HepG2 (cell line): Measurements from ENCODE around the gene KIF26B. TPM values are rescaled to one million over a fixed set of nuclear protein-coding genes. Genes with fewer than 3 reads are reported as not detected.

ENCODE experiments used
- ATAC-seq: fragments of 200-7000 bp; cut with Tn5 transposase; 3 replicates; pipeline ENCODE4 v1.9.1; 2020; ENCODE audit warnings: mild to moderate bottlenecking, moderate library complexity
- BruUV-seq: library from RNA; stranded (reverse); fragments of 400-500 nt; replicated peaks from 2 replicates; lab custom pipeline; 2021; lab: Mats Ljungman, UMichigan
- CTCF ChIA-PET: fragments of 300-600 bp; formaldehyde crosslinking; extraction: SDS; loops from one replicate; lab custom pipeline; 2021; ENCODE audit warnings: low total read pairs, inconsistent platforms, low intra/inter-chr PET ratio; lab: Yijun Ruan, JAX
- POLR2A ChIA-PET: fragments of 350-600 bp; sonication (Branson Sonifier 250); formaldehyde crosslinking; loops from one replicate; lab custom pipeline; 2020; ENCODE audit warnings: antibody characterized with exemption, inconsistent platforms; lab: Yijun Ruan, JAX
- DNase-seq: peaks from one replicate; pipeline ENCODE4 v3.0.0-alpha.2; 2015; ENCODE audit warnings: low spot score
- FAIRE-seq: peaks from 3 replicates; lab custom pipeline; 2011; peaks lifted over from hg19 to GRCh38; lab: Jason Lieb, UNC
- H2AFZ ChIP-seq: one replicate; pipeline ENCODE4 v1.6.1; 2011; ENCODE audit warnings: low read length, inconsistent platforms
- H3K27ac ChIP-seq: fragments of 300-600 bp; 3 replicates; pipeline ENCODE4 v1.8.0; 2011; ENCODE audit warnings: mixed run types, mild to moderate bottlenecking, mixed read lengths, low read length, inconsistent platforms; ENCODE audit not compliant: insufficient read depth; ENCODE audit errors: extremely low read length
- H3K27me3 ChIP-seq, 2 experiments: fragments of 200-600 bp in 1 of 2; 2 replicates in 1 of 2; 3 replicates in 1 of 2; pipeline versions ENCODE4 v1.6.0 to v1.8.0; 2011; ENCODE audit warnings: low read length in 2 of 2, mild to moderate bottlenecking in 2 of 2, moderate library complexity in 2 of 2, inconsistent platforms in 1 of 2; ENCODE audit not compliant: insufficient read depth in 2 of 2, control insufficient read depth in 1 of 2
- H3K36me3 ChIP-seq, 2 experiments: fragments of 200-600 bp in 1 of 2; replicated peaks in 1 of 2; 2 replicates in 1 of 2; 3 replicates in 1 of 2; pipeline versions ENCODE4 v1.5.1 to v1.8.0; 2011; ENCODE audit warnings: low read length in 2 of 2, inconsistent platforms in 1 of 2; ENCODE audit not compliant: insufficient read depth in 2 of 2, control insufficient read depth in 1 of 2
- H3K4me1 ChIP-seq: 2 replicates; pipeline ENCODE4 v1.5.1; 2012; ENCODE audit warnings: low read length, inconsistent platforms; ENCODE audit not compliant: insufficient read depth
- H3K4me2 ChIP-seq: 2 replicates; pipeline ENCODE4 v1.6.0; 2011; ENCODE audit warnings: low read depth, low read length, inconsistent platforms
- H3K4me3 ChIP-seq, 3 experiments: fragments of 200-600 bp in 1 of 3; sonication (generic), shearing (Covaris generic) in 1 of 3; replicated peaks in 1 of 3; 2 replicates each; pipeline ENCODE4 v1.5.1; 2011 to 2016; ENCODE audit warnings: low read length in 3 of 3, inconsistent platforms in 2 of 3, low read depth in 2 of 3, mild to moderate bottlenecking in 2 of 3, control low read depth in 1 of 3, mixed read lengths in 1 of 3; ENCODE audit not compliant: insufficient read depth in 1 of 3
- H3K79me2 ChIP-seq: one replicate; pipeline ENCODE4 v1.6.1; 2011; ENCODE audit warnings: low read length, inconsistent platforms; ENCODE audit not compliant: insufficient read depth
- H3K9ac ChIP-seq: 2 replicates; pipeline ENCODE4 v1.6.0; 2011; ENCODE audit warnings: mild to moderate bottlenecking, low read depth, low read length, inconsistent platforms; ENCODE audit not compliant: insufficient read depth
- H3K9me3 ChIP-seq: 2 replicates; pipeline ENCODE4 v1.5.1; 2012; ENCODE audit warnings: mild to moderate bottlenecking, low read length
- H4K20me1 ChIP-seq: 2 replicates; pipeline ENCODE4 v1.6.0; 2011; ENCODE audit warnings: inconsistent platforms, mild to moderate bottlenecking, low read length, moderate library complexity; ENCODE audit not compliant: insufficient read depth
- AGO1 ChIP-seq: fragments of 200-400 bp; formaldehyde crosslinking; IDR thresholded peaks from 2 replicates; pipeline ENCODE4 v1.6.1; 2017; ENCODE audit warnings: mild to moderate bottlenecking, low read depth, low read length, moderate library complexity; ENCODE audit not compliant: poor library complexity, severe bottlenecking
- GLI4 ChIP-seq: sonication (generic); formaldehyde crosslinking; IDR thresholded peaks from 2 replicates; pipeline ENCODE4 v1.5.1; 2020; ENCODE audit warnings: missing genetic modification reagents, mild to moderate bottlenecking, moderate library complexity, borderline replicate concordance
- HNF4A ChIP-seq: sonication (generic); formaldehyde crosslinking; IDR thresholded peaks from 2 replicates; pipeline ENCODE4 v1.4.0; 2020; ENCODE audit warnings: missing genetic modification reagents
- KDM4B ChIP-seq: sonication (generic); formaldehyde crosslinking; IDR thresholded peaks from 2 replicates; pipeline ENCODE4 v1.4.0; 2020; ENCODE audit warnings: missing genetic modification reagents
- TSC22D2 ChIP-seq: sonication (generic); formaldehyde crosslinking; IDR thresholded peaks from 2 replicates; pipeline ENCODE4 v1.5.1; 2020; ENCODE audit warnings: missing genetic modification reagents, mild to moderate bottlenecking, borderline replicate concordance
- U2AF2 ChIP-seq: fragments of 200-400 bp; formaldehyde crosslinking; IDR thresholded peaks from 2 replicates; pipeline ENCODE4 v1.6.1; 2017; ENCODE audit warnings: low read depth, mild to moderate bottlenecking, low read length
- XRCC5 ChIP-seq: fragments of 200-400 bp; formaldehyde crosslinking; optimal IDR thresholded peaks from 2 replicates; pipeline ENCODE3; 2017; ENCODE audit warnings: mild to moderate bottlenecking, low read length
- ZFP62 ChIP-seq: sonication (generic); formaldehyde crosslinking; IDR thresholded peaks from 2 replicates; pipeline ENCODE4 v1.4.0; 2020; ENCODE audit warnings: missing genetic modification reagents
- ZNF333 ChIP-seq: sonication (generic); formaldehyde crosslinking; IDR thresholded peaks from 2 replicates; pipeline ENCODE4 v1.4.0; 2020; ENCODE audit warnings: mild to moderate bottlenecking, missing genetic modification reagents, borderline replicate concordance
- ZNF383 ChIP-seq: sonication (generic); formaldehyde crosslinking; IDR thresholded peaks from 2 replicates; pipeline ENCODE4 v1.4.0; 2020; ENCODE audit warnings: missing genetic modification reagents, mild to moderate bottlenecking, borderline replicate concordance
- ZNF615 ChIP-seq: sonication (generic); formaldehyde crosslinking; IDR thresholded peaks from 2 replicates; pipeline ENCODE4 v1.5.0; 2020; ENCODE audit warnings: mild to moderate bottlenecking, missing genetic modification reagents, borderline replicate concordance
- ZNF713 ChIP-seq: sonication (generic); formaldehyde crosslinking; IDR thresholded peaks from 2 replicates; pipeline ENCODE4 v1.4.0; 2020; ENCODE audit warnings: mild to moderate bottlenecking, missing genetic modification reagents
- ZNF841 ChIP-seq: sonication (generic); formaldehyde crosslinking; IDR thresholded peaks from 2 replicates; pipeline ENCODE4 v1.8.1; 2023; ENCODE audit warnings: missing genetic modification reagents, borderline replicate concordance
- WGBS: methylation state at CpG from one replicate; pipeline ENCODE4 v1.1.6; 2017; ENCODE audit warnings: low lambda C conversion rate; 5-methylcytosine and 5-hydroxymethylcytosine counted together
- in situ Hi-C: cut with HindIII; loops from 2 replicates; pipeline ENCODE4 v1.10.0; 2017; ENCODE audit warnings: low pct_unique_long_range_greater_than_20kb; ENCODE audit not compliant: extremely low pct_ligation_motif_present
- intact Hi-C: fragments of 100-400 bp; cut with micrococcal nuclease; formaldehyde crosslinking; loops from one replicate; pipeline ENCODE4 v1.10.0; 2022; ENCODE audit not compliant: unreplicated experiment
- polyA plus RNA-seq, 8 experiments: library from polyadenylated mRNA; depleted of rRNA in 3 of 8; stranded (reverse) in 7 of 8; unstranded in 1 of 8; fragments of >200 nt; fragmentation: Illumina TruSeq in 4 of 8; extraction: Trizol in 4 of 8; gene quantifications; 2 replicates each; pipeline versions ENCODE4 v1.2.1 to v1.2.3, GENCODE V29; 2011 to 2016; ENCODE audit warnings: low read depth in 4 of 8, missing spikeins in 1 of 8, mixed read lengths in 1 of 8; ENCODE audit not compliant: insufficient read depth in 1 of 8
- total RNA-seq, 5 experiments: library from RNA; depleted of rRNA; stranded (reverse); fragments of >200 nt; fragmentation: Illumina TruSeq; extraction: Trizol; gene quantifications; 2 replicates each; pipeline ENCODE4 v1.2.3, GENCODE V29; 2016; ENCODE audit warnings: low read depth in 1 of 5
- TF ChIP-seq, protein P1 (sequence below): sonication (generic); formaldehyde crosslinking; IDR thresholded peaks from 2 replicates; pipeline ENCODE4 v1.4.0; 2020; ENCODE audit warnings: low read depth, mild to moderate bottlenecking, missing genetic modification reagents
- TF ChIP-seq, protein P2 (sequence below): sonication (generic); formaldehyde crosslinking; IDR thresholded peaks from 2 replicates; pipeline ENCODE4 v1.5.0; 2020; ENCODE audit warnings: mild to moderate bottlenecking, missing genetic modification reagents
- TF ChIP-seq, protein P3 (sequence below): sonication (generic); formaldehyde crosslinking; IDR thresholded peaks from 2 replicates; pipeline ENCODE4 v1.8.1; 2022; ENCODE audit warnings: low read depth, mild to moderate bottlenecking, missing genetic modification reagents
- TF ChIP-seq, protein P4 (sequence below): sonication (generic); formaldehyde crosslinking; IDR thresholded peaks from 2 replicates; pipeline ENCODE4 v1.5.0; 2020; ENCODE audit warnings: missing genetic modification reagents

Gene KIF26B
- total and polyA plus RNA-seq, 2 of the 13 experiments (the other 11 are each of a cell fraction or from before 2014, with no cell fraction given), result 0.08 to 0.09 TPM

DNA sequence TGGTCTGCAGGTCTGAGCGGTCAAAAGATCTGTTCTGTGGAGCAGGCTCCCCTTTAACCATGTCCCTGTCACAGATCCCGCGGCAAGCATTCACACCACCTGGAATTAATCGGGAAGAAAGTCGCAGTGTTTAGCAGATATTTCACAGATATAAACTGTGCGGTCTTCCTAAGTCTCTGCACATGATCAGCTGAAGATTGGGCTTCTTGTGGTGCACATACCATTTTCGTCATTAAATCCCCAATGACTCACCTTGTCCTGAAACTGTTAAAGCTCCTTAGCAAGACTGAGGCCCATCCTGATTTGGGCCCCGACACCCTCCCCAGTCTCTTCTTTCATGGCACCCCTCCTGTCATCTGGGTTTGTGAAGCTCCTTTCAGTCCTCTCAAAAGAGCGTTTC is 158.8 kb downstream of the KIF26B start:
- Histone ChIP-seq H3K36me3 (no peaks in the 10 kb centered on the region), H4K20me1 (no peaks in the 10 kb centered on the region), H3K9me3 (no peaks in the 10 kb centered on the region), H3K27ac (no peak overlapping the region), H3K9ac (no peak overlapping the region), H3K4me2 (no peak overlapping the region), H3K79me2 (no peaks in the 10 kb centered on the region), H3K27me3 (no peaks in the 10 kb centered on the region), H3K4me3 (no peak overlapping the region), H3K4me1 (no peaks in the 10 kb centered on the region), H2AFZ (no peak overlapping the region)
- no peak for DNase-seq
- ChIA-PET POLR2A (no interaction called here), CTCF (no interaction called here)
- WGBS, result 67% methylated on average over 9 of the region's 9 CpGs
- in situ Hi-C loops, result no loop called here
- no peak for TF ChIP-seq ZNF383
- no peak for TF ChIP-seq ZNF615 (CRISPR knock-in tag)
- TF ChIP-seq, protein P1, sequence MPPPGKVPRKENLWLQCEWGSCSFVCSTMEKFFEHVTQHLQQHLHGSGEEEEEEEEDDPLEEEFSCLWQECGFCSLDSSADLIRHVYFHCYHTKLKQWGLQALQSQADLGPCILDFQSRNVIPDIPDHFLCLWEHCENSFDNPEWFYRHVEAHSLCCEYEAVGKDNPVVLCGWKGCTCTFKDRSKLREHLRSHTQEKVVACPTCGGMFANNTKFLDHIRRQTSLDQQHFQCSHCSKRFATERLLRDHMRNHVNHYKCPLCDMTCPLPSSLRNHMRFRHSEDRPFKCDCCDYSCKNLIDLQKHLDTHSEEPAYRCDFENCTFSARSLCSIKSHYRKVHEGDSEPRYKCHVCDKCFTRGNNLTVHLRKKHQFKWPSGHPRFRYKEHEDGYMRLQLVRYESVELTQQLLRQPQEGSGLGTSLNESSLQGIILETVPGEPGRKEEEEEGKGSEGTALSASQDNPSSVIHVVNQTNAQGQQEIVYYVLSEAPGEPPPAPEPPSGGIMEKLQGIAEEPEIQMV (CRISPR knock-in tag), result no peak
- TF ChIP-seq, protein P2, sequence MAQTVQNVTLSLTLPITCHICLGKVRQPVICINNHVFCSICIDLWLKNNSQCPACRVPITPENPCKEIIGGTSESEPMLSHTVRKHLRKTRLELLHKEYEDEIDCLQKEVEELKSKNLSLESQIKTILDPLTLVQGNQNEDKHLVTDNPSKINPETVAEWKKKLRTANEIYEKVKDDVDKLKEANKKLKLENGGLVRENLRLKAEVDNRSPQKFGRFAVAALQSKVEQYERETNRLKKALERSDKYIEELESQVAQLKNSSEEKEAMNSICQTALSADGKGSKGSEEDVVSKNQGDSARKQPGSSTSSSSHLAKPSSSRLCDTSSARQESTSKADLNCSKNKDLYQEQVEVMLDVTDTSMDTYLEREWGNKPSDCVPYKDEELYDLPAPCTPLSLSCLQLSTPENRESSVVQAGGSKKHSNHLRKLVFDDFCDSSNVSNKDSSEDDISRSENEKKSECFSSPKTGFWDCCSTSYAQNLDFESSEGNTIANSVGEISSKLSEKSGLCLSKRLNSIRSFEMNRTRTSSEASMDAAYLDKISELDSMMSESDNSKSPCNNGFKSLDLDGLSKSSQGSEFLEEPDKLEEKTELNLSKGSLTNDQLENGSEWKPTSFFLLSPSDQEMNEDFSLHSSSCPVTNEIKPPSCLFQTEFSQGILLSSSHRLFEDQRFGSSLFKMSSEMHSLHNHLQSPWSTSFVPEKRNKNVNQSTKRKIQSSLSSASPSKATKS, result no peak
- TF ChIP-seq XRCC5, result no peak
- TF ChIP-seq HNF4A (CRISPR knock-in tag), result no peak
- TF ChIP-seq GLI4 (CRISPR knock-in tag), result no peak
- TF ChIP-seq U2AF2, result no peak
- no peak for TF ChIP-seq KDM4B
- no peak for TF ChIP-seq TSC22D2 (CRISPR knock-in tag)
- no peak for TF ChIP-seq ZNF841
- TF ChIP-seq, protein P3, sequence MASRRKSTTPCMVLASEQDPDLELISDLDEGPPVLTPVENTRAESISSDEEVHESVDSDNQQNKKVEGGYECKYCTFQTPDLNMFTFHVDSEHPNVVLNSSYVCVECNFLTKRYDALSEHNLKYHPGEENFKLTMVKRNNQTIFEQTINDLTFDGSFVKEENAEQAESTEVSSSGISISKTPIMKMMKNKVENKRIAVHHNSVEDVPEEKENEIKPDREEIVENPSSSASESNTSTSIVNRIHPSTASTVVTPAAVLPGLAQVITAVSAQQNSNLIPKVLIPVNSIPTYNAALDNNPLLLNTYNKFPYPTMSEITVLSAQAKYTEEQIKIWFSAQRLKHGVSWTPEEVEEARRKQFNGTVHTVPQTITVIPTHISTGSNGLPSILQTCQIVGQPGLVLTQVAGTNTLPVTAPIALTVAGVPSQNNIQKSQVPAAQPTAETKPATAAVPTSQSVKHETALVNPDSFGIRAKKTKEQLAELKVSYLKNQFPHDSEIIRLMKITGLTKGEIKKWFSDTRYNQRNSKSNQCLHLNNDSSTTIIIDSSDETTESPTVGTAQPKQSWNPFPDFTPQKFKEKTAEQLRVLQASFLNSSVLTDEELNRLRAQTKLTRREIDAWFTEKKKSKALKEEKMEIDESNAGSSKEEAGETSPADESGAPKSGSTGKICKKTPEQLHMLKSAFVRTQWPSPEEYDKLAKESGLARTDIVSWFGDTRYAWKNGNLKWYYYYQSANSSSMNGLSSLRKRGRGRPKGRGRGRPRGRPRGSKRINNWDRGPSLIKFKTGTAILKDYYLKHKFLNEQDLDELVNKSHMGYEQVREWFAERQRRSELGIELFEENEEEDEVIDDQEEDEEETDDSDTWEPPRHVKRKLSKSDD, result no peak
- TF ChIP-seq AGO1, result no peak
- TF ChIP-seq ZNF713 (CRISPR knock-in tag), result no peak
- no peak for TF ChIP-seq ZNF333 (CRISPR knock-in tag)
- no peak for TF ChIP-seq ZFP62 (CRISPR knock-in tag)
- TF ChIP-seq, protein P4, sequence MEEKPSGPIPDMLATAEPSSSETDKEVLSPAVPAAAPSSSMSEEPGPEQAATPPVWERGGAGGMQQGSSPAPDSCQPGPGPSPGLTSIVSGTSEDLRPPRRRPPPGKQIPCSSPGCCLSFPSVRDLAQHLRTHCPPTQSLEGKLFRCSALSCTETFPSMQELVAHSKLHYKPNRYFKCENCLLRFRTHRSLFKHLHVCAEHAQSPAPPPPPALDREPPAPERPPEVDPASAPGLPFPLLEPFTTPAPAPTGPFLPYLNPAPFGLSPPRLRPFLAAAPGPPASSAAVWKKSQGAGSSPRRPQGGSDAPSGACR (CRISPR knock-in tag), result no peak
- no TSS peak for BruUV-seq
- ATAC-seq, result no peak
- intact Hi-C loops, result no loop called here
- no peak for FAIRE-seq
